ENCODE data around the gene SCAND1. TPM values are rescaled to one million over a fixed set of nuclear protein-coding genes. Genes with fewer than 3 reads are reported as not detected.

The SCAND1 gene
- total and polyA plus RNA-seq, 9 of the 15 experiments (the other 6 are each of a cell fraction or from before 2014, with no cell fraction given): 0.08 to 94.0 (median 5.8) TPM

- TF ChIP-seq GATAD2B (IDR thresholded peaks at IDR 0.05; ENCODE audit: borderline replicate concordance) (peak; percentile 85), ZBTB7A (IDR thresholded peaks at IDR 0.05; ENCODE audit: borderline replicate concordance, control insufficient read depth, low read depth, low read length) (peak; percentile 69; the same call in 1 of the 2 replicates), NFATC3 (IDR thresholded peaks at IDR 0.05) (no peak), NFXL1 (CRISPR knock-in tag; IDR thresholded peaks at IDR 0.05) (no peak), DACH1 (IDR thresholded peaks at IDR 0.05; ENCODE audit: partially characterized antibody) (peak; percentile 17), NRF1 (conservative IDR thresholded peaks at IDR 0.05 in 1 of 2, IDR thresholded peaks at IDR 0.05 in 1 of 2) (peak; percentile 95 to 96), RBM39 (optimal IDR thresholded peaks at IDR 0.05; ENCODE audit: low read depth, low read length) (no peak), MBD1 (CRISPR knock-in tag; IDR thresholded peaks at IDR 0.05) (no peak), POLR3A (IDR thresholded peaks at IDR 0.05; ENCODE audit: borderline replicate concordance, extremely low read depth, insufficient read depth, insufficient read length) (no peak), CREB3L1 (IDR thresholded peaks at IDR 0.05; ENCODE audit: borderline replicate concordance, low read depth) (peak; percentile 85), RBM17 (IDR thresholded peaks at IDR 0.05; ENCODE audit: borderline replicate concordance, low read depth, low read length) (no peak), MAZ (CRISPR knock-in tag; conservative IDR thresholded peaks at IDR 0.05 in 1 of 2, IDR thresholded peaks at IDR 0.05 in 1 of 2) (peak; percentile 92 to 94), HOXB6 (CRISPR knock-in tag; IDR thresholded peaks at IDR 0.05; ENCODE audit: borderline replicate concordance) (no peak), TFAP4 (CRISPR knock-in tag; IDR thresholded peaks at IDR 0.05; ENCODE audit: borderline replicate concordance) (peak; percentile 88), IRF2 (CRISPR knock-in tag; IDR thresholded peaks at IDR 0.05) (no peak), GATAD2A (IDR thresholded peaks at IDR 0.05) (no peak), DPF2 (IDR thresholded peaks at IDR 0.05) (0 out of 2 replicates have a peak, but pooled peaks have one; percentile 42), ZBTB12 (CRISPR knock-in tag; IDR thresholded peaks at IDR 0.05) (no peak), SMARCC2 (IDR thresholded peaks at IDR 0.05; ENCODE audit: low read depth) (no peak), UBTF (IDR thresholded peaks at IDR 0.05; ENCODE audit: borderline replicate concordance in 1 of 2, low read depth in 2 of 2, low read length in 2 of 2) (peak in 1 of 2 experiments; percentile 95; a peak in 3 of 4 replicates)
Observed at GRCh38 chr20:35954200-35954906, at the start of gene SCAND1 (continued).

Measured in K562 (cell line).